Measurements from ENCODE around the gene RPIA.

GRCh38 chr2:88747990-88748389, 56.5 kb downstream of the RPIA start:
- TF ChIP-seq USF2 (IDR thresholded peaks at IDR 0.05; ENCODE audit: low read depth, low read length) (no peak), CTCF (conservative IDR thresholded peaks at IDR 0.05; ENCODE audit: low read depth, low read length) (no peak), POLR2A (IDR thresholded peaks at IDR 0.05; ENCODE audit: low read depth, low read length) (no peak), MXI1 (IDR thresholded peaks at IDR 0.05; ENCODE audit: borderline replicate concordance, low read depth, low read length) (no peak), MAFK (IDR thresholded peaks at IDR 0.05; ENCODE audit: low read depth, low read length) (no peak), FOS (IDR thresholded peaks at IDR 0.05; ENCODE audit: low read depth, low read length) (no peak), SMC3 (IDR thresholded peaks at IDR 0.05; ENCODE audit: low read depth, low read length) (no peak)
